ENCODE results near the gene LRIT1.

- TF ChIP-seq CTCF (IDR thresholded peaks at IDR 0.05; ENCODE audit: low read length) (no peak), EZH2 (IDR thresholded peaks at IDR 0.05; ENCODE audit: borderline replicate concordance, low read length) (no peak)
Measured at GRCh38 chr10:84212014-84212413, 29.3 kb downstream of the LRIT1 start.
